AG09319 (cell line): ENCODE measurements around the gene CHP2.

Experiments used
- DNase-seq: peaks from one replicate; pipeline ENCODE4 v3.0.0-alpha.2; 2010; ENCODE audit warnings: low read depth; ENCODE audit errors: extremely low read depth
- CTCF ChIP-seq: IDR thresholded peaks from 2 replicates; pipeline ENCODE4 v1.5.1; 2011; ENCODE audit warnings: low read depth, mild to moderate bottlenecking, inconsistent platforms, low read length, moderate library complexity

CHP2 gene

DNA sequence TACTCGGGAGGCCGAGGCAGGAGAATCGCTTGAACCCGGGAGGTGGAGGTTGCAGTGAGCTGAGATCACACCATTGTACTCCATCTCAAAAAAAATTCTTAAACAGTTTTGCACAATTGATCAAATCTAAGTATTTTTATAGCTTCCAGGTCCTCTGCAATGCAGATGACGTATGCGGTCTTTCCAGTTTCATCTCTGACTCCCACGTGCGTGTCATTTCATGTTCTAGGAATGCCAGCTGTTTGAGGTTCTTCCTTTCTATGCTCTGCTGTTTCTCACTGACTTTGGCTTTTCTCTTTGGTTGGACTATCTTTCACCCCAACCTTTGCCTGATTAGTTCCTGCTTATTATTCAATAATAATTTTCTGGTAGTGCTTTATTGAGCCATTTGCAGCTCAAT, 16.2 kb downstream of the CHP2 start:
- DNase-seq = no peak
- TF ChIP-seq CTCF = no peak

GRCh38 chr16:23771642-23772041, 16.8 kb downstream of the CHP2 start:
- no peak for DNase-seq
- TF ChIP-seq CTCF = no peak

- TF ChIP-seq CTCF = no peak
Measured at GRCh38 chr16:23773339-23773738, 18.5 kb downstream of the CHP2 start.

GRCh38 chr16:23781176-23781575, 26.4 kb downstream of the CHP2 start:
- TF ChIP-seq CTCF = no peak
- no peak for DNase-seq

More at GRCh38 chr16:23773339-23773738, 18.5 kb downstream of the CHP2 start:
- DNase-seq = no peak

DNA sequence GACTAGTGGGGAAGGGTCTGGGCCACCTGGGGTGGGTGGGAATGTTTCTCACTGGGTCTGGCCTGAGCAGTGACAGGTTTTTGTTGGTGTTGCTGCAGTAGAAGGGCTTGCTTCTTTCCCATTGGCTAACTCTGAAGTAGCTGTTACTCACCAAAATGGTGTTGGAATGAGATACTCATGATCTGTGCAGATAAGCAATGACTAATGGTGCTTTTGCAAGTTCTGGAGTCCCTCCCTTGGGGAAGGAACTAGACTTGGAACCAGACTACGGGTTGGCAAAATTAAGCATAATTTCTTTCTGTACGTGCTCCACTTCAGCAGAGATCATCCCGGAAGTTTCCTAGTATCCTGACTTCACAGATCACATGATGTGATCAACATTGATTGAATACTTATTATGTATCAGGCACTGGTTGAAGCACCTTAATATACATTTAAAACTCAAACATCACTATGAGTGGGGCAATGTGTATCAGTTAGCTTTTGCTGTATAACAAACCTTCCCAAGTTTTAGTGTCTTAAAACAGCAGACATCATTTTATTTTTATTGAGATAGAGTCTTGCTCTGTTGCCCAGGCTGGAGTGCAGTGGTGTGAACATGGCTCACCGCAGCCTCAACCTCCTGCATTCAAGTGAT, 30.1 kb downstream of the CHP2 start:
- no peak for DNase-seq
- TF ChIP-seq CTCF = no peak

- no peak for TF ChIP-seq CTCF
- no peak for DNase-seq
Measured at GRCh38 chr16:23785842-23786241, 31.0 kb downstream of the CHP2 start.

DNA sequence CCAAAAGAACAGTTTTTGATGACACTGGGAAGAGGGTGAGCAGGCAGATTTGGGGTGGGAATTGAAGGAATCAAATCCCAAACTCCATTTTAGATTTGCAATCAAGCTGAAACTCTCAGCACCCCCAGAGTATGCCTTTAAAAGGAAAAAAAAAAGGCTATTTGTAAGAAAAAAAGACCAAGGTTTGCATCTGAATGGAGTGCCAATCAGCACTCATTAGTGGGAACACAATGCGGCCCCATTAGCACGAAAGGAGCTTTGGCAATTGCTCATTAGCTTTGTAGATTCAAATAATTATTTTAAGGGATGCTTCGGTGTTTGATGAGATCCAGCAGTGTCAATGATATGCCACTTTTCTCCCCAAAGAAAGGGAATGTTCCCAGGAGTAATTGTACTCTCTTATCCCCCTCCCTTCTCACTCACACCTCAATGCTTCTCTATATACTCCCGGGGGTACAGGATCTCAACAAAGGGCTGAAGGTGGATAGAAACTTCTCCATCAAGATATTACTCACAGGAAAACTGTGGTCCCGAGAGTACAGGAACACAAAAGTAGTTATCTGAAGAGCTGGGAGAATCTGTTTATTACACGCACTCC, 32.2 kb downstream of the CHP2 start:
- TF ChIP-seq CTCF = no peak
- no peak for DNase-seq
